ENCODE results near the gene SSX2IP.
"Not testable (repeated sequence)": the region's sequence is repeated elsewhere in the genome, so short reads cannot be mapped to it uniquely, and the experiment has no call there.

Gene SSX2IP

DNA sequence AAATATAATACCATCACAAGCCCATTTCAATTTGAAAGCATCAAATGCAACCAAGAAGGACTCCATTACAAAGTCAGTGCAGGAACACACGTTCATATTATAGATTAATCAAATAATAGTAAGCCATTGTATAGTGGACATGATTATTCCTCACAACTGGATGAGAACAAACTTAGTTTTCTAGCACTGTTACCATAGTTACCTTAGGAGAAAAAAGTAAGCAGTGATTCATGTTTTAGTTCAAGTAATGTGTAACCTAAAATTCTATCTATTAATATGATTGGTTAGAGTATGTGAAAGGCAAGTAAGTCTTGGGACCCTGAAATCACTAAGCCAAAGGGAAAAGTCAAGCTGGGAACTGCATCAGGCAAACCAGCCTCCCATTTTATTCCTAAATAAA, 15.2 kb downstream of the SSX2IP start:
- no peak for DNase-seq

DNA sequence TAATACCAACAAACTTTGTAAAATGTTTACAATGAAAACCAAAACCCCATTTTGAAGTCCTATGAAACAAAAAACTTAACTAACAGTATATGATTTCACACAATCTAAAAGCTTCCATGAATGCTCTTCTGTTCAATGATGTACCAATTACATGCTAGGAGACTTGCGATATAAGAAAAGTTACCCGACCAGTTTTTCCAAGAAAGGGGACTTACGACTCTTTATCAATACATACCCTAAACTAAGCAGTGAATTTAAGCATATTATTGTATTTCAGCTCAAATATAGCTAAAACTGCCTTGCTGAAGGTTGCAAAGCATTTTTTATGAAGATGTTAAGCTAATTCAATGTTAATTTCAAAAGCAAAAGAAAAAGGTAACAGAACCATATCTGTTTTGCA, 15.6 kb downstream of the SSX2IP start:
- DNase-seq = no peak

DNA sequence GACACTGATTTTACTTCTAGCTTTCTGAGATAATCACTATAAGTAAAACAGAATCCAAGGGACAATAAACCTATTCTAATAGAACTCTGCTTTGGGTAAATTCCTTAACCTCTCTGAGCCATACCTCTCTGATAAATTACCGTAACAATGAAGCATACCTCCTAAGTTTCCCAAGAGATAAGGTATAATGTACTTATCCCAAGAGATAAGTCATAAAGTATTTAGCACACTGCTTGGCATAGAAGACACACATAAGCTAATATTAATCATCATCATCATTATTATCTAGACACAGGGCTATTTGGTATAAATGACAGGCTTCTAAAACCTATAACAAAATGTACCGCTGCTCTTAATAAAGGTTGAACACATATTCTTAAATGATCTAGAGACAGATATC, 16.2 kb downstream of the SSX2IP start:
- no peak for DNase-seq

DNA sequence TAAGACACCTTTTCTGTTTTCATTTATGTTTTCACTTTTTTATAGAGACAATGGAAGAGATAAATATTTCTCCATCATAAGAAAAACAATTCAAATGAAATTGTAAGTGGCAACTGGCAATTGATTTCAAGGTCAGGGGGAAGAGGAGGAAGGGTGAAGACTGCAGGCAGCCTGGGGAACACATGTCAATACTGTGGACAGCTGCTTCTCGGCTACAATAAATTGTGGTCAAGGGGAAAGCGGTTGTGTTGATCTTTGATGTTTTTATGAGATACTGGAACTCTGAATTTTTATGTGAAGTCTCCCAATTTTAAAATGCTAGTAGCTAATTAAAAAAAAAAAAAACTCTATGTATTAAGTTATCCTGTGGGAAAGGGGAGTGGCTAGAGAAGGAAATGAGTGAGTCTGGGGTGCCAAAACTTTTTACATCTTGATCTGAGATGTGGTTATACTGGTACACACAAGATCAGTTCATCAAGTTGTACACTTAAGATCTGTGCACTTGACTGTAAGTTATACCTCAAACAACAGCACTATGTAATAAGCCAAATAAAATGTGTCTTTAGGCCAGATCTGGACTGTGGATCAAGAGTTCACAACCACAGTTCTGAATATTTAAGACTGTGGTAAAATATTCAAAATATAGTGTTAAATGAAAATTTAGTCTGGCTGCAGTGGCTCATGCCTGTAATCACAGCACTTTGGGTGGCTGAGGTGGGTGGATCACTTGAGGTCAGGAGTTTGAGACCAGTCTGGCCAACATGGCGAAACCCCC, 18.0 kb downstream of the SSX2IP start:
- DNase-seq = no peak

DNA sequence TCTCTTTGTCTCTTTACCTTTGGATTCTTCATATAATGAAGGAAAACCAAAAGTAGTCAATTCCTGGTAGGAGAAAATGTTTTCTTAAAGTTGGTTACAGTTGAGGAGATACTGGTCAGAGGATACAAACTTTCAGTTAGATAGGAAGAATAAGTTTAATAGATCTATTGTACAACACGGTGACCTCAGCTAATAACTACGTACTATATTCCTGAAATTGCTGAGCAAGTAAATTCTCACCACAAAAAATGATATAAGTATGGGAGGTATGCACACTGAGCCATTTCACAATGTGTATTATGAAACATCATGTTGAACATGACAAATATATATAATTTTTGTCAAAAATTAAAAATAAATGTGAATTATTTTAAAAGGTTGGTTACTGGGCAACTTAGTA, 20.4 kb downstream of the SSX2IP start:
- no peak for DNase-seq

DNA sequence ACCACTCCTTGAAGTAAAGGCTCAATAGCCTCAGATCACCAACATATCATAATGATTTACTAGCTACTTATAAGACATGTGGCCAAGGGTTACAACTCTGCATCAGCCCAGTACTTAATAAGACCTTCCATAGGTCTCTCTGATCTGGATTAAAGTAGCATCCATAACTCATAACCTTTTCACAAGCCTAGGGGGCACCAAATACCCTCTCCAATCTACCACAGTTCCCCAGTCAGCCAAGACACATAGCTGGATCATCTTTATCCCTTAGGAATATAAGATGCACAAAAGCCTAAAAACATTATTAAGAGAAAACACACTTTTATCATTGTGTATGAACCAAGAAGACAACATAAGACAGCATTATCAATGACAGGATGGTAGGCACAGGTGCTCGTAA, 22.1 kb downstream of the SSX2IP start:
- DNase-seq = peak; percentile 4

DNA sequence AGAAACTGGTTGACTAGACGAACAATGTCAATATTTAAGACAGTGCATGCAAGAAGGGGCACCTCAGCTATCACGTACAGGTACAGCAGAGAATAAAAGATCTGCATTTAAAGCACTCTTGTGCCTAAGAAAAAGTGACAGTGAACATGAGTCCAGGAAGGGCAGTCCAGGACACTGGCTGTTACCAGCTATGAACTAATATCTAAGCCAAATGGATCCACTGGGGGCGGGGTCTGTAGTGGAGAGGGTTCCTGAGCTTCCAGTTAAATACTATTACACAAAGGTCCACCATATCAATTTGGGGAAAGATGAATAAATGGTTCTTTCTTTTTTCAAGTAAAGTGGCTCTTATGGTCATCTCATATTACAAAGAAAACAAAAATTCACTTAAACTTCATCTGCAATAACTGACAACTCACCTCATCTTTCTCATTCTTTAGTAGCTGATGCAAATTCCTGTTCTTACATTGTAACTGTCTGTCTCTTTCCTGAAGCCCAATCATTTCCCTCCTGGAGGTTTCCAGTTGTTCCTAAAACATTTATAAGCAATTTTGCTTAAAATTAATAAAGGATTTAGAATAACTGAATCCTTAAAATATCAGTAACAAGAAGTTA, 24.5 kb downstream of the SSX2IP start:
- no peak for DNase-seq

DNA sequence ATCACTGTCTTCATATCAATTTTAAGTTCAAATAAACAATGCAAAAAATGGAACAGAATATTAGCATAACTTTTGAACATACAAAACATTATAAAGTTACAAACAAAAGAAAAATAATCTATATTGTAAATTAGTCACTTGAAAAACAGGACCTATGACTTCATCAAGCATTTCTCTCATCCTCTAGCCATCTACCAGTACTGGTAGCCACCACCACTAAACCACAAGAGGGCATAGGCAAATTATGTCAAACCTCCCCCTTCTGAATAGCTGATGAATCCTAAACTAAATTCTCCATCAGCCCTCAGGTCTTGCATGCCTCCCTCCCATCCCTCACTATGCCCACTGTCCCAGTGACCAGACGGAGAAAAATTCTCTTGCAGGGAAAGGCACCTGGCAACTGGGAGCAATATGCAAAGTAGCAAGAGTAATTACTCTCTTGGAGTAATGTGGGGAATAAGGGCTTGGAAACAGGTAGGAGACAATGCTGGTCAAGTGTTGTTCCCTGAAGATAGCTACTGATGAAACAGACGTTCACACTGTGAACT, 37.1 kb downstream of the SSX2IP start:
- DNase-seq = no peak

DNA sequence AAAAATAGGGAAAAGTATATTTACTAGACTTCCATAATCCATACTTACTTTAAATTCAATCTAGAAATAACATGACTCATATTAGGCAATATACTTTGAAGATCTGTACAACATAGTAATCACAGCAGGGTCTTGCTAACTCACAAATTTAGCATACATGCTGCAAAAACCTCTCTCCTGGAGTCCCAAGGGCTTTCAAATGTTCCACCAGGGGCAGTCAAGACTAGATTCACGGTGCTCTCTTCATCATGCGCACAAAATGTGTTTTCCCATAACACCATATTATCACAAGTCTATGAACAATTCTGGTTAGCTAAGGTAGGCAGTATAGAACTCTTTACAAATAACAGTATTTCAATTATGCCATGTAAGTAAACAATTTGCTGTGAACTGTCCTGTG, 45.8 kb downstream of the SSX2IP start:
- DNase-seq = no peak

DNA sequence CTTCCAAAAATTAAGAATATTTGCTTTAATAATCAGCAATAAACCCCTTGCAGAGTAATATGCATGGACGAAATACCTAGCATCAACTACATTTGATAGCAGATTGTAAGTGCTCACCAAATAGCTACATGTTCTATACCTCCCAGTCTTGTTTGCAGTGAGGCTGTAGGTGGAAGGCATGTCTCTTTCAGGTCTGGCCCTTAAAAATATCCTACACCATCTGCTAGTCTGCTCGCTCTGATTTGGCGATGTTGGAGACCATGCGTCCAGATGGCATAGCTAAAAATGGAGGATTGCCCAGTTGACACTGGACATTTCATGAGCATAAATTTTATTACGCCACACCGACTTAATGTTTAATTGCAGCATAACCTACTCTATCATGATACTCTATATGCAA, 47.1 kb downstream of the SSX2IP start:
- DNase-seq = no peak

DNA sequence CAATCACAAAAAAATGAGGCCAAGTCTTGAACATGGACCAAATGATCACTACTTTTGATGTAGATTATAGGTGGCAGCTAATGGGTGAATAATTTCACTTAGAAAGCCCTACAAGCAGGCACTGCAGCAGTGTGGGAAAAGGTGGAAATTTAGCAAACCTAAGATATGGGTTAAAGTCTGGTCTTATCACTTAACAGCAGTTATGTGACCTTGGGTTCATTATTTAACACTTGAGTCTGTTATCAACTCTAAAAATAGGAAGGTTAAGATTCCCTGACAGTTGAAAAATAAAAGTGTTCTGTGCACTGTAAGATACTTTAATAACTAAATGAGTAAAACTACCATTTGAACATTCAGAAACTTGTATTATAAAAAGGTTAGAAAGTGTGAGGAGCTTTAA, 47.5 kb downstream of the SSX2IP start:
- no peak for DNase-seq

DNA sequence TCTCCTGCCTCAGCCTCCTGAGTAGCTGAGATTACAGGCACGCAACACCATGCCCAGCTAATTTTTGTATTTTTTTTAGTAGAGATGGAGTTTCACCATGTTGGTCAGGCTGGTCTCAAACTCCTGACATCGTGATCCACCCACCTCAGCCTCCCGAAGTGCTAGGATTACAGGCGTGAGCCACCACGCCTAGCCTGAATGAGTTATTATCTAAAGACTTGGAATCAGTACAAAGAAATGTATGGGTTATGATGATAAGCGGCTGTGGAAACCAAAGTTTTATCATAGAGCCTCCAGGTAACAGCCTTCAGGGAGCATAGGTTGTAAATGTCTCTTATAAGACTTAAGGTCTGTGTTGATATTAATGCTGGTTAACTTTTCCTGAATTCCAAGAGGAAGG, 50.5 kb downstream of the SSX2IP start:
- not testable (repeated sequence) for DNase-seq

DNA sequence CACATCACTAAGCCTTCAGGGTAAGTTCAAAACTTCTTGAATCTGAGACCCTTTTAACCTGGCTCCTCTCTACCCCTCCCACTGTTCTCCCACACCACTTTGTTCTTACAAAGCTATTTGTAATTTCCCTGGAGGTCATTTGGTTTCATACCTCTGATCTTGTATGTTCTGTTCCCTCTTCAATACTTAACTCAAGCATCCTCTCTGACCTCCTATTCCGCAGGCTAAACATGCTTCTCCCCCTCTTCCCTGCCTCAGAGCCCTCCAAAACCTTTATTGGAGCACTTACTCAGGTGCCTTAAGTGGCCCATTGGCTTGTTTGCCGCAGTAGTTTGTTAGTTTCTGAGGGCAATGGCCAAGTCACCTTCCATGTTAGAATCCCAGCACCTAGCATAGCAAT, 54.8 kb downstream of the SSX2IP start:
- no peak for DNase-seq

DNA sequence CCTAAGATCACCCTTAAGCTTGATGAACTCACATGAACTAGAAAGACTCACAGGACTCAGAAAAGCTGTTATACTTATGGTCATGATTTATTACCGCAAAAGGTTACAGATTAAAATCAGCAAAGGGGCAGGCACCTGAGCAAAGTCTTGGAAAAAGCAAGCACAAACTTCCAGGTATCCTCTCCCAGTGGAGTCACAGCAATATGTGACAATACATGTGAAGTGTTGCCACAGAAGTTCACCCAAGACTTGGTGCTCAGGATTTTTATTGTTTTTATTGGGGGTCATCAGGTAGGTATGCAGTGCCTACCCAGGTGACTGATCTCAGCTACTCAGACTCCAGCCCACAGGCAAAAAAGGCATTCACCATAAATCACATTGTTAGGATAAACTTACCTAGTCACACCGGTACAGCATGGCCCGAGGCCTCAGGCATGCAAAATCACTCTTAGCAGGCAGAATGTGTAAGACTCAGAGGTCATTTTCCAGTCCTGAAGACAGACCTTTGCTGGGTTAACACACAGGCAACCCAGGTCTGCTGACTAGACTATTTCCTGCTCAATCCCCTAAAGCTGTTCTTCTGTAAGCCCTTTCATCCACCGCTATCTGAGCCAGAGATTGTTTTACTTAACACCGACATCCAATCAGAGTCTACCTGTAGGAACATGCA, 55.6 kb downstream of the SSX2IP start:
- DNase-seq = peak; percentile 3

DNA sequence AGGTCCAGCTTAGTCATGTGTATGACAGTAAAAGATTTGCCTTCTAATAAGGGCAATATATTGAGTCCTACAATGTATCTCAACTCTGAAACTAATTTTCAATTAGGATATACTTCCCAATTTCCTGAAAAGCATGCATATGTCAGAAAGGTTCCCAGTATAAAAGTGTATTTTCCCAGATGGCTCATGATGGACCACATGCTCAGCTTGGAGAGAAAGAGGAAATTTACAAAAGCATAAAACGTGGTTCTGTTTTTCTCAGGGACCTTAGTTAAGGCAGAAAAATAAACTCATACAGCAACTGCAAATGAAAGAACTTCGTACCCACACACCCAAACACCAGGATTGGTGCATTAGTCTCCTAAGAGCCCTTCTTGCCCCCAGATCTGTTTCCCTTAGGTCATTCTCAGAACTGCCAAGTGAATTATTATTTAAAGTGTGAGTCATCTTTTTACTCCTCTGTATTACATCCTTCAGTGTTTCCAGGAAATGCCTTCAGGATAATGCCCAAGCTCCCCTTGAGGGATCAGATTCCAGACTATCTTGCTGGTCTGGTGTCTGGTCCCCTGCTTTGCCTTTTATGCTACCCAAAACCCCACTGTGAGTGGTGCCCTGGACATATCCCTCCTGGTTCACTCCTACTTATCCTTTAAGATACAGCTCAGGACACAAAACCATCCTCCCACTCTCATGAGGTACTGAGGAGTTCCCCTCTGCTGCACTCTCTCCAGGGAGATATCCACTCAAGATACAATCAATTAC, 57.4 kb downstream of the SSX2IP start:
- DNase-seq = no peak

DNA sequence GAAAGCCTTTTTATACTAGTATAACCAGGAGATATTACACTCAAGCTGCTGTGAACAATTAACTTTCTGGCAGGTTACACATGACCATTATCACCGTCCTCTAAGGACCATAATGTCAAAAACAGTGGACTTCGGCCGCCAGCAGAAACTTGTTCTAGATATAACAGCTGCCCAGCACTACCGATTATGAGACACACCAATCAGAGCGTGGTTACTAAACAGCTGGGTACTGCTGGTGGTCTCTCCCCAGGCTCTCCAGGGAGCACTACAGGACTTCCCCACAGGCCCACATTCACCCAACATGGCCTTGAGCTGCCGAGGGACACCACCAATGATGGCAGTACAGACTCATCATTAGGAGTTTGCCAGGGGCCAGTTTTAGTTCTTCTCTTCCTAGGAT, 58.1 kb downstream of the SSX2IP start:
- DNase-seq = no peak

DNA sequence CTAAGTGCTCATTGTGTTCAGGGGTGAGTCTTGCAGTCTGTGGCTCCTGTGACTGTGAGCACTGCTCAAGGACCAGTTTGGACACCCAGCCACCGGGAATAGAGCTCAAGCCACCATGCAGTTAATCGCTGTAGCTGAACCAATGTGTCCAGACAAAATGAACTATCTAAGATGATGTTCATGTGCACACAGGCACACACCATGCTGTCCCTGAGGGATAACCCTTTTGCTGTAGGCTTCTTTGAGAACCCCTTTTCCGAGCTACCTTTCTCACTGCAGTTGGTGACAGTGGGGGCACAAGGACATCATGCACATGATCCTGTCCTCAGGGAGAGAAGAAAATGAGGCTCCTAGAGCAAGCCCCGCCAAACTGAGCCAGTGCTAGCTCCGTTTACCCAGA, 65.4 kb downstream of the SSX2IP start:
- no peak for DNase-seq

DNA sequence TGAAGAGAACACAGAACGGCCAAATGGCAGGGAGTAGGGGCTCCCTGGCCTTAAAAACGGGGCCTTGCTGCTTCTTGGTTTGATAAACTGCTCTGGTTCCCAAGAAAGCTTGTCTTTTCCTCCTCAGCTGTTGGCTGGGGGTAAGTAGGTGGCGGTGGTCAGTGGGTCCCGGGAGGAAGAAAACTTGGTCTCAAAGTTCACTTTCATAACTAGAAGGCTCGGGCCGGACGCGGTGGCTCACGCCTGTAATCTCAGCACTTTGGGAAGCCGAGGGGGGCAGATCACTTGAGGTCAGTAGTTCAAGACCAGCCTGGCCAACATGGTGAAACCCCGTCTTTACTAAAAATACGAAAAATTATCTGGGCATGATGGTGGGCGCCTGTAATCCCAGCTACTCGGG, 68.7 kb downstream of the SSX2IP start:
- no peak for DNase-seq

DNA sequence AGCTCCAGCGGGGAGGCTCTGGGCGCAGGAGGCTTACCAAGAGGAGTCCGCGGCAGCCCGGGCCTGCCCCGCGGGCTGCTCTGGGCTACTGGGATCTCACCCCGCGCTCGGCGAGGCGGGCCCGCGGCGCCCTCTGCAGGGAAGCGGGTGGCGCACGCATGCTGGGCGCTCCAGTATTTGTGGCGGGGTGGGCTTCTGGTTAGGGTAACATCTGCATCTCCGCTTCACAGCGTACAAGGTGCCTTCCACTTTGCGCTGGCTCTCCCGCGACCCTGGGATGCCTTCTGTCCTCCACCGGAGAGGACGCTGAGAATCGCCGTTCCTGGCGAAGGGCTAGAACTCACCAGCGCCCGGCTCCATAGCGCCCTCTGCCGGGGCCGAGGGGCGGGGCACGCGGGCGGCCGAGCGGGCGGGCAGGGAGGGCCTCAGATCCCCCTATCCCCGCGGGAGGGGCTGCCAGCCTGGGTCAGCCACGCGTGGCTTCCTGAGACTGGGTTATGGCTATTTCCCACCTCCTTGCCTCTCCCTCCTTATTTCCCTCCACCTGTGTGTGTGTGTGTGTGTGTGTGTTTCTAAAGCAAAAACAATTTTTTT, 69.4 kb downstream of the SSX2IP start:
- peak; percentile 53 for DNase-seq

DNA sequence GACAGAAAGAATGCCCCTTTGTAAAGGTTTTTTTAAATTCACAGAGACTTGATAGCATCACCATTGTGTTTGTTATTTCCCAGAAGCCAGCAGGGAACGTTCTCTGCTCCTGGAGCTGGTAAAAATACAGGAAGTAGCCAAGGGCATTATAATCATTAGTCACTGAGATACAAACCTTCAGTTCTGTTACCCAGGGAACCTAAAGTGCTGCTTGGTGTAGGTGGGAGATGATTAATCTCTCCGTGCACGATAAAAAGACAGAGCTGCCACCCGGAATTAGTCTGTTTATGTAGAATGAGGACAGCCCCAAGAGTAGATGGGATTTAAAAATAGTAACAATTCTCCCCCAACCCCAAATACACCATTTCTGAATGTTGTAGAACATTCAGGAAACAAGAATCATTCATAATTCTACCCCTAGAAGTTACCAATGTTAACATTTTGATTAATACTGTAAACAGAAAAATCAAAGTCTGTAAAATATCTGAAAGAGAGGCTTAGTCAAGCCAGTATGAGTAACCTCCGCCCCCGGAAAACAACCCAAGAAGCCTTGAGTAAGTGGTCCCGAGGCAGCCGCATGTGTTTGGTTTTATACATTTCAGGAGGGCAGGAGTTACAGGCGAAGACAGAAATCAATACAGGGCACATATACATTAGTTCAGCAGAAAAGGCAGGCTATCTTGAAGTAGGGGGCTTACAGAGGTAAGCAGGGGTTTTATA, 70.7 kb downstream of the SSX2IP start:
- no peak for DNase-seq

DNA sequence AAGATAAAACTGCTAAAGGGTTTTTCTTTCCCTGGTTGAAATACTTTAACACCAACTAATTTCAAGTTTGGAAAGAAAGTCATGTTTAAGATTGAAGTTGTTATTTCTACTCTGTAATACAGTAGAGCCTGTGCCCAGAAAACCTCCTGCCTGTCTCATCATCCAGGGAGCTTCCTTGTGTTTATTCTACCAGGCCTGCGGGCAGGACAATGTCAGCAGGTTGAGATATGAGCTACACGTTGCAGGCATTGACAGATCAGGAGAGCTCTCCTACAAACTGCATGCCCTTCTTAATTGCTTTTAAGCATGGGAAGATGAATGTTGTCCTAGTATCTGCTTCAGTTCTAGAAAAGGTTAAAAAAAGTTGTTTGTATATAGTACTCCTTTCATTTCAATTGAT, 72.9 kb downstream of the SSX2IP start:
- no peak for DNase-seq

DNA sequence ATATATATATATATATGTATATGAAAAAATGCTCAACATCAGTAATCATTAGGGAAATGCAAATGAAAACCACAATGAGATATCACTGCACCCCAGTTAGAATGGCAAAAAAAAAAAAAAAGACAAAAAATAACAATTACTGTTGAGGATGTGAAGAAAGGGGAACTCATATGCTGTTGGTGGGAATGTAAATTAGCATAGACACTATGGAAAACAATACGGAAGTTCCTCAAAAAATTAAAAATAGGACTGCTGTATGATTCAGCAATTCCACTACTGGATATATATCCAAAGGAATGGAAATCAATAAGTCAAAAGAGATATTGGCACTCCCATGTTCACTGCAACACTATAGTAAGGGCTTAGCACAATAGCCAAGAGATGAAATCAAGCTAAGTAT, 74.5 kb downstream of the SSX2IP start:
- no peak for DNase-seq
